HG02623 (cell line): Measurements from ENCODE around the gene GALNT18.
"Not testable (repeated sequence)": the region's sequence is repeated elsewhere in the genome, so short reads cannot be mapped to it uniquely, and the experiment has no call there.

Experiments used
- ATAC-seq: cut with Tn5 transposase; IDR thresholded peaks from one replicate; pipeline ENCODE4 v1.9.1; 2021; ENCODE audit warnings: moderate library complexity; ENCODE audit not compliant: unreplicated experiment

Gene GALNT18

GRCh38 chr11:11366793-11367192 is 255.0 kb downstream of the GALNT18 start:
- ATAC-seq, result no peak

GRCh38 chr11:11363674-11364073 is 258.1 kb downstream of the GALNT18 start:
- no peak for ATAC-seq

DNA sequence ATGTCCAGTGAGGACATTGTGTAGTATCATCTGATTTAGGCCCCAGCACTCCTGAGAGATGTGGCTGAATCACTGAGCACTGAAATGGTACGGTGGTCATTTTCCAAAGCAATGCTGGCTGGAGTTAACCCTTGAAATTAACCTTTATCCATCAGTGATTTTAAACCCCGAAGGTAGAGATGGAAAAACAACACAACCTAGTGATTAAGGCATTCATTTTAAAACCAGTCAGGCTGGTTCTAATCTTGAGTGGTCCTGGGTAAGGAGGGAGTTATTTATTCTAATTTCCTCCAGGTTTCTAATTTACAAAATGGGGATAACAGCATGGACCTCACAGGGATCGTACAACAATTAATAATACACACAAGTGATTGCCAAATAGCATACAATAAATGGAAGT is 262.2 kb downstream of the GALNT18 start:
- ATAC-seq, result no peak

GRCh38 chr11:11356842-11357241 is 265.0 kb downstream of the GALNT18 start:
- no peak for ATAC-seq

DNA sequence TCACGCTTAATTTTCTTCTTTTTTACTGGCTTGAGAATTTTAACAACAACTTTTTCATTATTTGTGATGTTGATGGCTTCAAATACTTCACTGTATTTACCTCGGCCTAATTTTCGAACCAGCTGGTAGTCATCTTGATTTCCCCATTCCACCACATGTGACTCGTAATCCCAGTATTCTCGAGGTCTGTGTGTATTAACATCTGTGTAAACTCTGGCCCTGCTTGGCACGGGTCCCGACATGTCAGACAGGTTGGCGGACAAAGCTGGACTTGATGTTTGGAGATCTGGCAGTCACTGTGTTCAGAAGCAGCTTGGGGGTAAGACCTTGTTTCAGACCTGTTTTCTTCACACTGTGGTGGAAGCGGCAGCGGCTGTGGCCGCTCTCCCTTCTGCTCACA is 268.9 kb downstream of the GALNT18 start, which contains the start of gene CSNK2A3:
CSNK2A3 (minus strand) TSS at position 373 of the 400 bp plus-strand sequence; CDS start at position 242, 131 bp downstream.
- ATAC-seq, result not testable (repeated sequence)

DNA sequence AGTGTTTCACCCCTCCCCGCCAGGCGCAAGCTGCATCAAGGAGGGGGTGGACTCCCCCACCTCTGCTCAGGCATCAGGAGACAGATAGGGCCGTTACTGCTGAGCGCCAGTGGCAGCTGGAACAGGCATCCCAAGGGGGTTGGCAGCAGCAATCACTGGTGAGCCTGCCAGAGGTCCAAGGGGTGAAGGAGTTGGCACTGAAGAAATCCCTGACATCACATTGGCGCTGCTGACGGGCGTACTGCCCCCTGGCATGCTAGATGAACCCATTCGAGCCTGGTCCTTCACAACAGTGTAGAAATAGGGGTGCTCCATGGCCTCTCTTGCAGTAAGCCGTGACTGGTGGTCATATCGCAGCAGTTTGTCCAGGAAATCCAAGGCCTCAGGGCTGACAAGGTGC is 270.0 kb downstream of the GALNT18 start:
- ATAC-seq, result not testable (repeated sequence)

DNA sequence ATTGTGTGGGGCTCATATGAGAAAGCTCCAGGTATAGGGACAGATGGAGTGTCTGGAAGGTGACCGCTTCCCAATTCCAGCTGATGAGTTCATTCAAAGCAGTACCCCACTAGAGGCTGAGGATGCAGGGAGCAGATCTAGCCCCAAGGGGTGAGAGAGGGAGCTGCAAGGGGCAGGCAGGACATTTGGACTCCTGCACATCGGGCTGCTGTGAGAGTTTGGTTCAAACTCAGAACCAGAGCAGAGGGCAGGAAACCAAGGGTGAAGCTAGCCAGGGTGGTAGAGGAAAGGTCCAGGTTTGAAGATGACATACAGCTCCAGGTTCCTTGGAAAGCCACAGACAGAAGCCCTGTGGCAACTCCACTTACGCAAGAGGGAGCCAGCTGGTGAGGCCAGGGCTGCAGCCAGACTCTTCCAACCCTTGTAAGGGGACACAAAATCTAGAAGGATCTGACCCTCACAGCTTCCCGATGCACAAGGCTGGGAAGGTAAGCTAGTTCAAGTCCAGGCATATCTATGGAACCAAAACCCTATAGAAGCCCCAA is 270.7 kb downstream of the GALNT18 start:
- ATAC-seq, result no peak

GRCh38 chr11:11349870-11350337 is 271.9 kb downstream of the GALNT18 start:
- no peak for ATAC-seq

- ATAC-seq, result no peak
These were observed 272.5 kb downstream of the GALNT18 start for GRCh38 chr11:11349106-11349825.

- no peak for ATAC-seq
These were observed 273.5 kb downstream of the GALNT18 start for GRCh38 chr11:11348303-11348702.

DNA sequence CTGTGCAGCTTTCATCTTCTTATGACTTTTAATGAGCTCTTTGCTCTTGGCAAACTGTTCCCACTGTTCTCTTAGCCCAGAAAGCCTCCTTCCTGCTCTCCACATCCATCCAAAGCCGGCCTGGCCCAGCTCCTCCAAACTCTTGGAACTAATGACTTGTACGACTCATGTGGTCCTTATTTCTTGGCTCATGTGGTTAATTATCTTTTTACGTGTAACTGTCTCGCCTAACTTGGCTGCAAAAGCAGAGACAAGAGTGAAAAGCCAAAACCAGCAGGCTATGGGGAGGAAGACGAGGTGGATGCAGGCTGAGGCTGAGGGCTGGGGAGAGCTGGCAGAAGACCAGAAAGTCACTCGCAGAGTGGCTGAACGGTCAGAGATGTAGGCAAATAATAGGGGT is 274.2 kb downstream of the GALNT18 start:
- no peak for ATAC-seq

DNA sequence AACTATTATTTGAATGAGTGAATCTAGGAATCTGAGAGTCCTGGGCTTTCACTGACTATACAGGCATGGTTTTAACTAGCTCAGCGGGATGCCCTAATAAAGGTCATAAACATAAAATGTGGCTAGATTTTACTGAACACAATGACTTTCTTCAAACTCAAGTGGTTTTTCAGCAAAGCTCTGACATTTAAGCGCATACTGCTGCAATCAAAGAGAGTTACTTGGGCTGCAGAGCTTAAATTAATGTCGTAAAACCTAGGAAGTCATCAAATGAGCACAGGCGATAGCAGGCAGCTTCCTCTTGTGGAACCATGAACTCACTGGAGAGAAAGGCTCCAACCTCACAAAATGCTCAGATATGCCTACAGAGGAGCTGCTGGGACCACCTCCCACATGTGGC is 275.5 kb downstream of the GALNT18 start:
- no peak for ATAC-seq

DNA sequence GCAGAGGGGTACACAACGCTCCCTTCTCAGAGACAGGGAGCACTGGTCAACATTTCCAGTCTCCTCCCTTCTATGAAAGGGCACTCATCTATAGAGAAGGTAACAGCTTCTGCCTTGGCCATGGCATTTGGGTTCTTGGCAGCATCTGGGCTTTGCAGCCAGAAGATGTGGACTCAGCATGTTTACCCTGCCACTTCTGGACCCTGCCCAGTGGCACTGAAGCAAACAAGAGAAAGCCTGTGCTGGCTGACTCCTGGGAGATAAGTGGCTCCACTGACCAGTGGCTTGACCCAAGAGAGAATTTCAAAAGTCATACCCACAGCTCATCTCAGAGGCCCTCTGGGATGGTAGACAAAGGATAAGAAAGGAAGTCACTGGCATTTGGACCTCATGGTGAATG is 276.7 kb downstream of the GALNT18 start:
- ATAC-seq, result no peak

GRCh38 chr11:11344045-11344444 is 277.8 kb downstream of the GALNT18 start:
- ATAC-seq, result no peak

DNA sequence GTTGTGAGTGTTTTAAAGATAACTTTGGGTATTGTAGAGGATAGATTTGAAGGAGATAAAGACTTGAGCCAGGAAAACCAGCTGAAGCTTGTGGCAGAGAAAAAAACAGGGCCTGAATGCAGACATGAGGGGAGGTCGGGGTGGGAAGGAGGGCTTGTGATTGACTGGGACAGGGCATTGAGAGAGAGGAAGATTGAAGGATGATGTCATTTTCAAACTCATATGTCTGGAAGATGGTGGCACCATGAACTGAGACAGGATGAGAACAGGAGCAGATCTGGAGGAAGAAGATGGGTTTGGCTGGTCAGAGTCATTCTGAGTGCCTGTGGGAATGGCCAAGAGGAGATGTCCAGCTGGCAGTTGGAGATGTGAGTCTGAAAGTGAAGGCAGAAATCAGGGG is 283.5 kb downstream of the GALNT18 start:
- ATAC-seq, result no peak

DNA sequence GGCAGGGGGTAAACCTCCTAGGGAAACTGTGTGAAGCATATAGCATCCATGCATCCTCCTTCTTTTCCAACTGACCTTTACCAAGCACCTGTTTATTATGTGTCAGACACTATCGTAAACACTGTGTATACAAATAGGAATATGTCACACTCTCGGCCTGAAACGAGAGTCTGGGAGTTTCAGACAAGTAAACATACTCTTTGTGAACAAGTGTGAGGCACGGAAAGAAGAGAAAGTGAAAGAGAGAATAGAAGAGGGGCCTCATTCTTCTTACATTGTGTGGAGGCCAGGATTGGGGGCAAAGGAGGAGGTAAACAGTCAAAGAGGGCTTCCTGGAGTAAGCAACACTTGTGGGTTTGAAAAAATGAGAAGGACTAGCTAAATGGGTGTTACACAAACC is 285.1 kb downstream of the GALNT18 start:
- no peak for ATAC-seq

DNA sequence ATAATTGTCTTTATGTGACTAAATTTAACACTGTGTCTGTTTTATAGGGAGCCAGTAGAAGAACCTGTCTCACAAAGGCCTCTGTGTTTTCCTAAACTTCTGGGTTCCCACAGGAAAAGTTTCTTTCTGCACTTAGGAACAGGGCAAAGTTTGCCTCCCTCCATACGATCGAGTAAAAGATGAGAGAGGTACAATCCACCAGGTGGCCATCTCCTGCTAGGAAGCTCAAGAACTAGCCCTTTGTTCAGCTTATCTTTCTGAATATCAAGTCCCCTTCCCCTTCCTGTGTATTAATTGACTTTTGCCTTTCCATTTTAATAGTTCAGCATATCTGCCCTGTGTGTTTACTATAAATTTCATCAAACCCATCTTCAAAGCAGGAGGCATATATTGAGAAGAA is 286.8 kb downstream of the GALNT18 start:
- no peak for ATAC-seq

GRCh38 chr11:11334607-11335006 is 287.2 kb downstream of the GALNT18 start:
- ATAC-seq, result no peak

- no peak for ATAC-seq
These were observed 289.6 kb downstream of the GALNT18 start for GRCh38 chr11:11332141-11332710.

DNA sequence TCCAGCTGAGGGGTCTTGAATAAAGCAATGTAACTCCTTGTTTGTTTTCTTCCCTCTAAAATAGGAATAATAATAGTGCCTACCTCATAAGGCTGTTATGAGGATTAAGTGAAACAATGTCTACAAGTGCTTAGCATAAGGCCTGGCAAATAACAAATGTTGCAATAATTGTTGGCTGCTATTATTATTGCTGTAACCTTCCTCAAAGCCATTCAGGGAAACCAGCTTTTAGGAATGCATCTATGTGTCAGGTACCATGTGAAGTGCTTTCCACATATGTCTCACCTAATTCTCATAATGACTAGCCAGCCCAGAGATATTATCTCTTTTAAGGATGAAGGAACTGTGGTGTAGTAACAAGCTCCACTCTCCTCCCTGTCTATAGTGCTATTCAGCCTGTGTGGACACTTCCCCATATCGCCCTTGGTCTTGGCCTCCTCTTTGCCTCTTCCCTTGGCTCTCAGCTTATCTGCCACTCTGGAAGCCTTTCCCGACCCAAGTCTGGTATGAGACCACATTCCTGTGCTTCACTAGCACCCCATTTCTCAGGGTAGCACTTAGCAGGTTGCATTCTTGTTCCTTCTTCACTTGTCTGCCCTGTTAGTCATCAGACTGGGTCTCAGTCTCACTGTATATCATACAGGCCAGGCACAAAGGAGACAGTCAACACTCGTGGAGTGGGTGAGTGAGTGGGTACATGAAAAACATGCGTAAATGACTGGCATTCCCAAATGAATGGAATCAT is 292.6 kb downstream of the GALNT18 start:
- ATAC-seq, result no peak

- no peak for ATAC-seq
These were observed 297.7 kb downstream of the GALNT18 start for GRCh38 chr11:11324090-11324489.

GRCh38 chr11:11322101-11322500 is 299.7 kb downstream of the GALNT18 start:
- ATAC-seq, result no peak
